ENCODE data around the gene PEX26.
A peak's percentile ranks its signal among the peaks of the same experiment; 100 is the strongest.

Gene PEX26

GRCh38 chr22:18146389-18146753 lies 68.6 kb downstream of the PEX26 start:
- H3K27ac Mint-ChIP-seq = peak overlapping the region; percentile 57
- no peak overlapping the region for H3K4me3 Mint-ChIP-seq
- peaks cover 62% of the 10 kb centered on the region for H3K27me3 Mint-ChIP-seq (ENCODE audit: low read depth, poor library complexity)
- DNase-seq = no peak
- peaks cover 11% of the 10 kb centered on the region for H3K4me1 Mint-ChIP-seq
- peaks cover under 1% of the 10 kb centered on the region for H3K36me3 Mint-ChIP-seq (ENCODE audit: low read depth)
- no peak for TF ChIP-seq CTCF (IDR thresholded peaks at IDR 0.05)
- peaks cover 21% of the 10 kb centered on the region for H3K9me3 Mint-ChIP-seq

- no peak for TF ChIP-seq CTCF (IDR thresholded peaks at IDR 0.05)
- Mint-ChIP-seq H3K4me1 (peaks cover 19% of the 10 kb centered on the region), H3K36me3 (ENCODE audit: low read depth) (no peaks in the 10 kb centered on the region), H3K27ac (no peak overlapping the region), H3K27me3 (ENCODE audit: low read depth, poor library complexity) (peaks cover 69% of the 10 kb centered on the region), H3K9me3 (peaks cover 9% of the 10 kb centered on the region), H3K4me3 (no peak overlapping the region)
- DNase-seq = no peak
These were observed 70.0 kb downstream of the PEX26 start for GRCh38 chr22:18147791-18148190.

GRCh38 chr22:18148293-18148965 lies 70.6 kb downstream of the PEX26 start:
- Mint-ChIP-seq H3K4me3 (no peak overlapping the region), H3K36me3 (ENCODE audit: low read depth) (no peaks in the 10 kb centered on the region), H3K27ac (no peak overlapping the region), H3K27me3 (ENCODE audit: low read depth, poor library complexity) (peaks cover 69% of the 10 kb centered on the region), H3K4me1 (peaks cover 20% of the 10 kb centered on the region), H3K9me3 (peaks cover 9% of the 10 kb centered on the region)
- DNase-seq = no peak
- no peak for TF ChIP-seq CTCF (IDR thresholded peaks at IDR 0.05)

- no peaks in the 10 kb centered on the region for H3K36me3 Mint-ChIP-seq (ENCODE audit: low read depth)
- H3K27me3 Mint-ChIP-seq (ENCODE audit: low read depth, poor library complexity) = peaks cover 60% of the 10 kb centered on the region
- H3K27ac Mint-ChIP-seq = no peak overlapping the region
- no peak overlapping the region for H3K4me3 Mint-ChIP-seq
- peaks cover 13% of the 10 kb centered on the region for H3K4me1 Mint-ChIP-seq
- peaks cover 9% of the 10 kb centered on the region for H3K9me3 Mint-ChIP-seq
- TF ChIP-seq CTCF (IDR thresholded peaks at IDR 0.05) = no peak
- no peak for DNase-seq
These were observed 74.7 kb downstream of the PEX26 start for GRCh38 chr22:18152519-18152918.

GRCh38 chr22:18154821-18155390 lies 77.1 kb downstream of the PEX26 start:
- Mint-ChIP-seq H3K27me3 (ENCODE audit: low read depth, poor library complexity) (peaks cover 46% of the 10 kb centered on the region), H3K36me3 (ENCODE audit: low read depth) (no peaks in the 10 kb centered on the region), H3K9me3 (peaks cover 5% of the 10 kb centered on the region), H3K27ac (no peak overlapping the region), H3K4me3 (no peak overlapping the region), H3K4me1 (peaks cover 17% of the 10 kb centered on the region)
- DNase-seq = no peak
- no peak for TF ChIP-seq CTCF (IDR thresholded peaks at IDR 0.05)
